ENCODE results near the gene DNAH11. TPM values are rescaled to one million over a fixed set of nuclear protein-coding genes. Genes with fewer than 3 reads are reported as not detected.

The DNAH11 gene
- total RNA-seq, 1 experiment from 2014 or later: 2.0 TPM

DNA sequence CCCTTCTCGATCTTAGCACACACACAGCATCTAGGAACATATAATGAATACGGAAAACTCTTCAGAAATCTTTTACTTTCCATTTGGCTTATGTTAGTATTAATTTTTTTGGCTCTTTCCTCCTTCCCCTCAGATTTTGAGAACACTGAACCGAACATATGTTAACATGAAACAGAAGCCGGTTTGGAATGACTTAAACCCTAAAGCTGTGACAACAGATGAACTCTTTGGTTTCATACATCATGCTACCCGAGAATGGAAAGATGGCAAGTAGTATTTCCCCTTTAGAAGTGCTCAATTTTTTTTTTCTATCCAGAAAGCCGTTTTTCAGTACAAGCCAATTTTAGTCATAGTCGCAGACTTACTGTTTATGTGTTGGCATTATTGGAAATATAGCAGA lies 164.7 kb downstream of the DNAH11 start:
- CTCF ChIA-PET: no interaction called here
- no peaks in the 10 kb centered on the region for H3K27me3 Mint-ChIP-seq (ENCODE audit: insufficient read depth, unreplicated experiment)

DNA sequence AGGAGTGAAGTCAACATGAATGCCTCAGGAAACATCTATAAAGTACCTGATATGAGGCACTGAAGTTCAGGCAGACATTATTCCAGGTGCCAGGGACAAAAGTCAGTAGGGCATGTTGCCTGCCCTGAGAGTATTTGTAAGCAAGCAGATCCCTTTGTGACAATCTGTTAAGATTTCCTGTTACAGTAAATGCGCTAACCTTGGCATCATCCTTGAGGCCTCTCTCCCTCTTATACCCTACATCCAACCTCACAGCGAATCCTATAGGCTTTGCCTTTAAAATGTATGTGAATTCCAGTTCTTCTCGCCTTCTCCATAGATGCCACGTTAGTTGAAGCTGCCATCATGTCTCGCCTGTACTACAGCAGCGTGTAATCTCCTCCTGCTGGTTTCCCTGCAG lies 165.3 kb downstream of the DNAH11 start:
- H3K4me3 Mint-ChIP-seq (ENCODE audit: unreplicated experiment): no peak overlapping the region
- TF ChIP-seq, protein P1, sequence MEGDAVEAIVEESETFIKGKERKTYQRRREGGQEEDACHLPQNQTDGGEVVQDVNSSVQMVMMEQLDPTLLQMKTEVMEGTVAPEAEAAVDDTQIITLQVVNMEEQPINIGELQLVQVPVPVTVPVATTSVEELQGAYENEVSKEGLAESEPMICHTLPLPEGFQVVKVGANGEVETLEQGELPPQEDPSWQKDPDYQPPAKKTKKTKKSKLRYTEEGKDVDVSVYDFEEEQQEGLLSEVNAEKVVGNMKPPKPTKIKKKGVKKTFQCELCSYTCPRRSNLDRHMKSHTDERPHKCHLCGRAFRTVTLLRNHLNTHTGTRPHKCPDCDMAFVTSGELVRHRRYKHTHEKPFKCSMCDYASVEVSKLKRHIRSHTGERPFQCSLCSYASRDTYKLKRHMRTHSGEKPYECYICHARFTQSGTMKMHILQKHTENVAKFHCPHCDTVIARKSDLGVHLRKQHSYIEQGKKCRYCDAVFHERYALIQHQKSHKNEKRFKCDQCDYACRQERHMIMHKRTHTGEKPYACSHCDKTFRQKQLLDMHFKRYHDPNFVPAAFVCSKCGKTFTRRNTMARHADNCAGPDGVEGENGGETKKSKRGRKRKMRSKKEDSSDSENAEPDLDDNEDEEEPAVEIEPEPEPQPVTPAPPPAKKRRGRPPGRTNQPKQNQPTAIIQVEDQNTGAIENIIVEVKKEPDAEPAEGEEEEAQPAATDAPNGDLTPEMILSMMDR (IDR thresholded peaks at IDR 0.05; ENCODE audit: insufficient read depth in 1 of 2, low read depth in 1 of 2, low read length in 1 of 2, severe bottlenecking in 1 of 2, unreplicated experiment in 1 of 2): no peak
- Histone ChIP-seq H3K9me3 (0 out of 2 replicates have a peak, but pooled peaks cover 2% of the 10 kb centered on the region), H3K36me3 (ENCODE audit: control insufficient read depth, insufficient read depth, low read length) (no peaks in the 10 kb centered on the region), H3K4me1 (peaks cover 5% of the 10 kb centered on the region; the same call in 1 of the 2 replicates), H3K4me3 (ENCODE audit: low read depth, low read length) (no peak overlapping the region), H3K27me3 (replicated peaks; ENCODE audit: control insufficient read depth, insufficient read depth, low read length) (no peaks in the 10 kb centered on the region)
- ChIA-PET POLR2A (no interaction called here), CTCF (no interaction called here)
- peaks cover 4% of the 10 kb centered on the region for H3K36me3 Mint-ChIP-seq (ENCODE audit: insufficient read depth, unreplicated experiment)
- no peak overlapping the region for H3K27ac Mint-ChIP-seq (ENCODE audit: unreplicated experiment)
- intact Hi-C loops (cut with micrococcal nuclease; ENCODE audit: unreplicated experiment): no loop called here
- DNase-seq: no peak
- H3K27me3 Mint-ChIP-seq (ENCODE audit: insufficient read depth, unreplicated experiment): no peaks in the 10 kb centered on the region
- peaks cover 1% of the 10 kb centered on the region for H3K4me1 Mint-ChIP-seq (ENCODE audit: low read depth, unreplicated experiment)
- H3K9me3 Mint-ChIP-seq (ENCODE audit: unreplicated experiment): no peaks in the 10 kb centered on the region
- no TSS peak for BruUV-seq (replicated peaks)

More for the DNA sequence above, 164.7 kb downstream of the DNAH11 start:
- intact Hi-C loops (cut with micrococcal nuclease; ENCODE audit: unreplicated experiment): no loop called here
- DNase-seq: no peak
- TF ChIP-seq, protein P1 (IDR thresholded peaks at IDR 0.05; ENCODE audit: insufficient read depth in 1 of 2, low read depth in 1 of 2, low read length in 1 of 2, severe bottlenecking in 1 of 2, unreplicated experiment in 1 of 2): no peak
- no peaks in the 10 kb centered on the region for H3K4me1 ChIP-seq
- H3K4me1 Mint-ChIP-seq (ENCODE audit: low read depth, unreplicated experiment): no peaks in the 10 kb centered on the region
- no peaks in the 10 kb centered on the region for H3K9me3 Mint-ChIP-seq (ENCODE audit: unreplicated experiment)
- BruUV-seq (replicated peaks): no TSS peak
- H3K36me3 ChIP-seq (ENCODE audit: control insufficient read depth, insufficient read depth, low read length): no peaks in the 10 kb centered on the region
- no peak overlapping the region for H3K27ac Mint-ChIP-seq (ENCODE audit: unreplicated experiment)
- H3K4me3 Mint-ChIP-seq (ENCODE audit: unreplicated experiment): no peak overlapping the region
- POLR2A ChIA-PET: no interaction called here
- no peaks in the 10 kb centered on the region for H3K27me3 ChIP-seq (replicated peaks; ENCODE audit: control insufficient read depth, insufficient read depth, low read length)
- H3K4me3 ChIP-seq (ENCODE audit: low read depth, low read length): no peak overlapping the region
- H3K36me3 Mint-ChIP-seq (ENCODE audit: insufficient read depth, unreplicated experiment): peaks cover 4% of the 10 kb centered on the region
- 0 out of 2 replicates have a peak, but pooled peaks cover 2% of the 10 kb centered on the region for H3K9me3 ChIP-seq

DNA sequence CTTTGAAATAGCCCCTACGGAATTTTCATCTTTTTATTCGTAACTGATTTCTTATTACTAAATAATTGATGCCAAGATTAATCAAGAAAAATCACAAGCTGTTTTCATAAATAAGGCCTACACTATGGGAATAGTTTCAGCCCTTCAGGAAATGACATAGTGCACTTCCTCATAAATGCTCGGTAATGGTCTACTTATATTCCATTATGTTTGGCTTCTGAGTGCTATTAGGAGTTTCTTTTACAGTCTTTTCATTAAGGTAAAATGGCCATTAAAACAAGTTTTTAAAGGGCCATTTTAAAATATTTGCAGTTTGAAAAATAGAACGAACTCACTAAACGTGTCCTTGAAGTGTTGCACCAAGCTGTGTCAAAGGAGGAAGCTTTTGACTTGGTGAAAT lies 174.5 kb downstream of the DNAH11 start:
- Mint-ChIP-seq H3K27ac (ENCODE audit: unreplicated experiment) (no peak overlapping the region), H3K4me1 (ENCODE audit: low read depth, unreplicated experiment) (peaks cover 7% of the 10 kb centered on the region), H3K36me3 (ENCODE audit: insufficient read depth, unreplicated experiment) (no peaks in the 10 kb centered on the region), H3K4me3 (ENCODE audit: unreplicated experiment) (no peak overlapping the region), H3K27me3 (ENCODE audit: insufficient read depth, unreplicated experiment) (no peaks in the 10 kb centered on the region), H3K9me3 (ENCODE audit: unreplicated experiment) (no peaks in the 10 kb centered on the region)
- ChIA-PET CTCF (no interaction called here), POLR2A (no interaction called here)
- Histone ChIP-seq H3K9me3 (no peaks in the 10 kb centered on the region), H3K36me3 (ENCODE audit: control insufficient read depth, insufficient read depth, low read length) (no peaks in the 10 kb centered on the region), H3K27me3 (replicated peaks; ENCODE audit: control insufficient read depth, insufficient read depth, low read length) (no peaks in the 10 kb centered on the region), H3K4me3 (ENCODE audit: low read depth, low read length) (no peak overlapping the region), H3K4me1 (peaks cover 5% of the 10 kb centered on the region; the same call in 1 of the 2 replicates)
- TF ChIP-seq, protein P1 (IDR thresholded peaks at IDR 0.05; ENCODE audit: insufficient read depth in 1 of 2, low read depth in 1 of 2, low read length in 1 of 2, severe bottlenecking in 1 of 2, unreplicated experiment in 1 of 2): no peak
- BruUV-seq (replicated peaks): no TSS peak
- DNase-seq: no peak
- intact Hi-C loops (cut with micrococcal nuclease; ENCODE audit: unreplicated experiment): no loop called here

Data from Caco-2 (cell line).